ENCODE data around the gene ROBO3.

Gene ROBO3

GRCh38 chr11:124863826-124864165, 1.4 kb upstream of the ROBO3 start:
- Histone ChIP-seq H3K4me3 (ENCODE audit: low read depth in 1 of 2, low read length in 2 of 2) (no peak overlapping the region), H3K4me2 (ENCODE audit: insufficient read depth, low read length) (no peak overlapping the region)

GRCh38 chr11:124864176-124864891, 898 bp upstream of the ROBO3 start:
- DNase-seq (no peak), ATAC-seq (ENCODE audit: insufficient read depth, low read depth) (no peak)
- Histone ChIP-seq H3K4me1 (ENCODE audit: insufficient read depth, low read length) (no peaks in the 10 kb centered on the region), H3K36me3 (ENCODE audit: insufficient read depth, low read length) (no peaks in the 10 kb centered on the region), H3K27me3 (ENCODE audit: insufficient read depth, low read length, poor library complexity) (peaks cover 2% of the 10 kb centered on the region), H3K79me2 (ENCODE audit: insufficient read depth, low read length) (no peaks in the 10 kb centered on the region), H3K4me2 (ENCODE audit: insufficient read depth, low read length) (no peak overlapping the region), H3K9me3 (ENCODE audit: insufficient read depth, low read length, severe bottlenecking) (no peaks in the 10 kb centered on the region), H3K4me3 (ENCODE audit: low read depth in 1 of 2, low read length in 2 of 2) (no peak overlapping the region), H2AFZ (ENCODE audit: low read depth, low read length) (no peak overlapping the region), H3K27ac (ENCODE audit: low read length) (no peak overlapping the region), H3K9ac (ENCODE audit: low read depth, low read length) (no peak overlapping the region), H4K20me1 (ENCODE audit: insufficient read depth, low read length) (no peaks in the 10 kb centered on the region)
- TF ChIP-seq EZH2 (IDR thresholded peaks at IDR 0.05; ENCODE audit: borderline replicate concordance, low read depth, low read length, severe bottlenecking) (no peak), CTCF (IDR thresholded peaks at IDR 0.05; ENCODE audit: borderline replicate concordance, extremely low read depth, low read length, poor library complexity, severe bottlenecking) (no peak)

More at GRCh38 chr11:124863826-124864165, 1.4 kb upstream of the ROBO3 start:
- H3K27ac ChIP-seq (ENCODE audit: low read length) = no peak overlapping the region
- no peak overlapping the region for H3K9ac ChIP-seq (ENCODE audit: low read depth, low read length)
- TF ChIP-seq CTCF (IDR thresholded peaks at IDR 0.05; ENCODE audit: borderline replicate concordance, extremely low read depth, low read length, poor library complexity, severe bottlenecking) (no peak), EZH2 (IDR thresholded peaks at IDR 0.05; ENCODE audit: borderline replicate concordance, low read depth, low read length, severe bottlenecking) (no peak)
- H3K9me3 ChIP-seq (ENCODE audit: insufficient read depth, low read length, severe bottlenecking) = no peaks in the 10 kb centered on the region
- H3K79me2 ChIP-seq (ENCODE audit: insufficient read depth, low read length) = no peaks in the 10 kb centered on the region
- no peaks in the 10 kb centered on the region for H3K36me3 ChIP-seq (ENCODE audit: insufficient read depth, low read length)
- ATAC-seq (ENCODE audit: insufficient read depth, low read depth) (peak; percentile 33; the same call in 1 of the 3 replicates), DNase-seq (peak; percentile 11)
- no peak overlapping the region for H2AFZ ChIP-seq (ENCODE audit: low read depth, low read length)
- no peaks in the 10 kb centered on the region for H4K20me1 ChIP-seq (ENCODE audit: insufficient read depth, low read length)
- H3K27me3 ChIP-seq (ENCODE audit: insufficient read depth, low read length, poor library complexity) = peaks cover 2% of the 10 kb centered on the region
- no peaks in the 10 kb centered on the region for H3K4me1 ChIP-seq (ENCODE audit: insufficient read depth, low read length)

GRCh38 chr11:124864892-124865180, 396 bp upstream of the ROBO3 start:
- Histone ChIP-seq H2AFZ (ENCODE audit: low read depth, low read length) (no peak overlapping the region), H3K79me2 (ENCODE audit: insufficient read depth, low read length) (no peaks in the 10 kb centered on the region), H3K4me2 (ENCODE audit: insufficient read depth, low read length) (no peak overlapping the region), H4K20me1 (ENCODE audit: insufficient read depth, low read length) (no peaks in the 10 kb centered on the region), H3K4me3 (ENCODE audit: low read depth in 1 of 2, low read length in 2 of 2) (no peak overlapping the region), H3K27me3 (ENCODE audit: insufficient read depth, low read length, poor library complexity) (peaks cover 2% of the 10 kb centered on the region), H3K27ac (ENCODE audit: low read length) (no peak overlapping the region), H3K9ac (ENCODE audit: low read depth, low read length) (no peak overlapping the region), H3K9me3 (ENCODE audit: insufficient read depth, low read length, severe bottlenecking) (no peaks in the 10 kb centered on the region), H3K4me1 (ENCODE audit: insufficient read depth, low read length) (no peaks in the 10 kb centered on the region), H3K36me3 (ENCODE audit: insufficient read depth, low read length) (no peaks in the 10 kb centered on the region)
- DNase-seq (no peak), ATAC-seq (ENCODE audit: insufficient read depth, low read depth) (no peak)
- TF ChIP-seq EZH2 (IDR thresholded peaks at IDR 0.05; ENCODE audit: borderline replicate concordance, low read depth, low read length, severe bottlenecking) (no peak), CTCF (IDR thresholded peaks at IDR 0.05; ENCODE audit: borderline replicate concordance, extremely low read depth, low read length, poor library complexity, severe bottlenecking) (no peak)

Measured in DND-41 (cell line).